Camera-type eye (tissue), 1 donor: ENCODE measurements around the gene SNRPE. TPM values are rescaled to one million over a fixed set of nuclear protein-coding genes. Genes with fewer than 3 reads are reported as not detected.

ENCODE experiments used
- total RNA-seq: library from RNA; depleted of rRNA; stranded (reverse); fragments of >200 nt; gene quantifications from one replicate; pipeline ENCODE4 v1.2.3, GENCODE V29; 2014

The SNRPE gene
- 86.6 TPM for total RNA-seq

GRCh38 chr1:203861379-203862184 is at the start of gene SNRPE:
Gene SNRPE (plus strand): TSS chr1:203861599. CDS start chr1:203861660, 61 bp downstream.

Other genes with a start within 250 kb of the SNRPE start
- gene ATP2B4, start 234.8 kb upstream of the SNRPE start, total RNA-seq, result 83.0 TPM
- 0.38 TPM for gene LAX1, start 96.4 kb upstream of the SNRPE start, total RNA-seq
- gene ZBED6, start 66.0 kb upstream of the SNRPE start, total RNA-seq, result 22.9 TPM
- gene ZC3H11A, start 66.0 kb upstream of the SNRPE start, total RNA-seq, result 160 TPM
- gene SOX13, start 211.5 kb downstream of the SNRPE start, total RNA-seq, result 9.1 TPM